HepG2 (cell line): ENCODE measurements around the gene CRKL. TPM values are rescaled to one million over a fixed set of nuclear protein-coding genes. Genes with fewer than 3 reads are reported as not detected.

Experiments
- GZF1 ChIP-seq: sonication (generic); formaldehyde crosslinking; IDR thresholded peaks from 2 replicates; pipeline ENCODE4 v1.5.1; 2020; ENCODE audit warnings: mild to moderate bottlenecking, missing genetic modification reagents
- HHEX ChIP-seq: IDR thresholded peaks from 2 replicates; pipeline ENCODE4 v1.6.1; 2016; ENCODE audit warnings: control low read depth
- HNRNPH1 ChIP-seq: fragments of 200-400 bp; formaldehyde crosslinking; optimal IDR thresholded peaks from 2 replicates; pipeline ENCODE3; 2017; ENCODE audit warnings: mild to moderate bottlenecking, low read depth, low read length
- IKZF4 ChIP-seq: sonication (generic); formaldehyde crosslinking; IDR thresholded peaks from 2 replicates; pipeline ENCODE4 v1.5.1; 2020; ENCODE audit warnings: borderline replicate concordance, mild to moderate bottlenecking, low read depth, missing genetic modification reagents; ENCODE audit errors: not compliant biosample characterization
- IRF1 ChIP-seq: sonication (generic); formaldehyde crosslinking; IDR thresholded peaks from 2 replicates; pipeline ENCODE4 v1.4.0; 2020; ENCODE audit warnings: low read depth, mild to moderate bottlenecking, missing genetic modification reagents
- JUND ChIP-seq: sonication (generic); formaldehyde crosslinking; IDR thresholded peaks from 2 replicates; pipeline ENCODE4 v1.8.0; 2022; ENCODE audit warnings: mild to moderate bottlenecking, missing genetic modification reagents
- KDM5A ChIP-seq: fragments of 200-600 bp; sonication (generic); IDR thresholded peaks from 2 replicates; pipeline ENCODE4 v1.7.0; 2018; ENCODE audit warnings: antibody characterized with exemption, mild to moderate bottlenecking, low read length, borderline replicate concordance
- KDM6A ChIP-seq: IDR thresholded peaks from 2 replicates; pipeline ENCODE4 v1.6.1; 2016; ENCODE audit warnings: low read depth
- KLF13 ChIP-seq: sonication (generic); formaldehyde crosslinking; IDR thresholded peaks from 2 replicates; pipeline ENCODE4 v1.4.0; 2020; ENCODE audit warnings: mild to moderate bottlenecking, missing genetic modification reagents
- MIER2 ChIP-seq: IDR thresholded peaks from 2 replicates; pipeline ENCODE4 v1.6.1; 2016; ENCODE audit warnings: missing biosample characterization, missing genetic modification reagents
- MNT ChIP-seq: fragments of 450-650 bp; IDR thresholded peaks from 2 replicates; pipeline ENCODE4 v1.6.1; 2016
- MYNN ChIP-seq: sonication (generic); formaldehyde crosslinking; IDR thresholded peaks from 2 replicates; pipeline ENCODE4 v1.4.0; 2020; ENCODE audit warnings: mild to moderate bottlenecking, low read depth, missing genetic modification reagents
- NCOA1 ChIP-seq: sonication (generic); formaldehyde crosslinking; IDR thresholded peaks from 2 replicates; pipeline ENCODE4 v1.9.0; 2021; ENCODE audit warnings: missing genetic modification reagents
- NR2F6 ChIP-seq, 2 experiments: IDR thresholded peaks; 2 replicates each; pipeline ENCODE4 v1.6.1; 2016; ENCODE audit warnings: antibody characterized with exemption in 1 of 2, mild to moderate bottlenecking in 1 of 2
- PHF5A ChIP-seq: IDR thresholded peaks from one replicate; pipeline ENCODE4 v1.6.1; 2018; ENCODE audit warnings: low read depth, missing genetic modification reagents; ENCODE audit not compliant: unreplicated experiment
- TBX2 ChIP-seq: sonication (generic); formaldehyde crosslinking; IDR thresholded peaks from 2 replicates; pipeline ENCODE4 v1.5.0; 2020; ENCODE audit warnings: missing genetic modification reagents, mild to moderate bottlenecking, borderline replicate concordance
- TEAD3 ChIP-seq: optimal IDR thresholded peaks from 2 replicates; pipeline ENCODE3; 2016; ENCODE audit warnings: borderline replicate concordance
- THAP11 ChIP-seq: IDR thresholded peaks from 2 replicates; pipeline ENCODE4 v1.6.1; 2016; ENCODE audit warnings: missing biosample characterization, missing genetic modification reagents
- ZNF274 ChIP-seq: sonication (generic); formaldehyde crosslinking; IDR thresholded peaks from 2 replicates; pipeline ENCODE4 v1.5.1; 2020; ENCODE audit warnings: mild to moderate bottlenecking, missing genetic modification reagents
- ZNF296 ChIP-seq: sonication (generic); formaldehyde crosslinking; conservative IDR thresholded peaks from 2 replicates; pipeline ENCODE4 v1.5.0; 2020; ENCODE audit warnings: mild to moderate bottlenecking, missing genetic modification reagents
- ZNF513 ChIP-seq: sonication (generic); formaldehyde crosslinking; conservative IDR thresholded peaks from 2 replicates; pipeline ENCODE4 v1.5.0; 2020; ENCODE audit warnings: missing genetic modification reagents
- ZNF605 ChIP-seq: sonication (generic); formaldehyde crosslinking; IDR thresholded peaks from 2 replicates; pipeline ENCODE4 v1.8.0; 2022; ENCODE audit warnings: mild to moderate bottlenecking, missing genetic modification reagents
- ZNF703 ChIP-seq: sonication (generic); formaldehyde crosslinking; IDR thresholded peaks from 2 replicates; pipeline ENCODE4 v1.5.1; 2020; ENCODE audit warnings: missing genetic modification reagents, mild to moderate bottlenecking, moderate library complexity, borderline replicate concordance
- ZNF781 ChIP-seq: sonication (generic); formaldehyde crosslinking; IDR thresholded peaks from 2 replicates; pipeline ENCODE4 v1.5.1; 2020; ENCODE audit warnings: borderline replicate concordance, mild to moderate bottlenecking, missing genetic modification reagents; ENCODE audit errors: not compliant biosample characterization
- ZNF816 ChIP-seq: sonication (generic); formaldehyde crosslinking; IDR thresholded peaks from 2 replicates; pipeline ENCODE4 v1.8.0; 2022; ENCODE audit warnings: missing genetic modification reagents, mild to moderate bottlenecking, borderline replicate concordance
- ZSCAN31 ChIP-seq: sonication (generic); formaldehyde crosslinking; IDR thresholded peaks from 2 replicates; pipeline ENCODE4 v1.5.0; 2020; ENCODE audit warnings: low read depth, mild to moderate bottlenecking, missing genetic modification reagents
- polyA plus RNA-seq, 8 experiments: library from polyadenylated mRNA; depleted of rRNA in 3 of 8; stranded (reverse) in 7 of 8; unstranded in 1 of 8; fragments of >200 nt; fragmentation: Illumina TruSeq in 4 of 8; extraction: Trizol in 4 of 8; gene quantifications; 2 replicates each; pipeline versions ENCODE4 v1.2.1 to v1.2.3, GENCODE V29; 2011 to 2016; ENCODE audit warnings: low read depth in 4 of 8, missing spikeins in 1 of 8, mixed read lengths in 1 of 8; ENCODE audit not compliant: insufficient read depth in 1 of 8
- total RNA-seq, 5 experiments: library from RNA; depleted of rRNA; stranded (reverse); fragments of >200 nt; fragmentation: Illumina TruSeq; extraction: Trizol; gene quantifications; 2 replicates each; pipeline ENCODE4 v1.2.3, GENCODE V29; 2016; ENCODE audit warnings: low read depth in 1 of 5
- TF ChIP-seq, protein P1 (sequence below): sonication (generic); formaldehyde crosslinking; IDR thresholded peaks from 2 replicates; pipeline ENCODE4 v1.5.0; 2020; ENCODE audit warnings: mild to moderate bottlenecking, missing genetic modification reagents

The CRKL gene
- total and polyA plus RNA-seq, 2 of the 13 experiments (the other 11 are each of a cell fraction or from before 2014, with no cell fraction given) = 37.4 to 60.6 TPM

DNA sequence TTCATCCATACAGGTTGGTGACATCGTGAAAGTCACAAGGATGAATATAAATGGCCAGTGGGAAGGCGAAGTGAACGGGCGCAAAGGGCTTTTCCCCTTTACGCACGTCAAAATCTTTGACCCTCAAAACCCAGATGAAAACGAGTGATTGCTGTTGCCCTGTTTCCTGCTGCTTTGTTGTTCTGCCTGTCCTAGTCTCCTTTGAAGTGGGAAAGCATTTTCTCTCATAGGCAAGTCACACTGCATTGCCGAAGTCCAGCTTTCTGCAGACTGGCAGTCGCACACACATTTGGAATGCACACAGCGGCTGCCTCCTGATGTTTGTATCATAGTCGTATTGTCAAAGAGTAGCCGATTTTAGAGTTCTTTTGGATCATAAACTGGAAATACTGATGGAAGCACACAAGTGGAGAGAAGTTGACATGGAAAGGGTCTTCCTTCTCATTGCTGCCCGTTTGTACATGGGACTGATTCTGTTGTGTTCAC is 32.5 kb downstream of the CRKL start (continued):
- TF ChIP-seq MNT (no peak), HNRNPH1 (no peak), KDM6A (no peak), ZNF274 (CRISPR knock-in tag) (no peak), HHEX (CRISPR knock-in tag) (no peak), ZNF781 (CRISPR knock-in tag) (no peak), ZSCAN31 (CRISPR knock-in tag) (peak; percentile 35; the same call in 1 of the 2 replicates), ZNF816 (CRISPR knock-in tag) (no peak), GZF1 (CRISPR knock-in tag) (no peak), ZNF296 (CRISPR knock-in tag) (no peak), ZNF703 (CRISPR knock-in tag) (no peak), TEAD3 (CRISPR knock-in tag) (peak; percentile 87), MIER2 (CRISPR knock-in tag) (0 out of 2 replicates have a peak, but pooled peaks have one; percentile 16), TBX2 (CRISPR knock-in tag) (peak; percentile 75), NR2F6 (IDR thresholded peaks at IDR 0.05) (no peak), NR2F6 (CRISPR knock-in tag; IDR thresholded peaks at IDR 0.05) (peak; percentile 69), KDM5A (no peak; the same call in 1 of the 2 replicates), PHF5A (peak; percentile 59), MYNN (CRISPR knock-in tag) (no peak), IRF1 (no peak), NCOA1 (CRISPR knock-in tag) (no peak), KLF13 (no peak), THAP11 (CRISPR knock-in tag) (peak; percentile 48), IKZF4 (CRISPR knock-in tag) (no peak), JUND (CRISPR knock-in tag) (no peak), ZNF605 (CRISPR knock-in tag) (peak; percentile 58; the same call in 1 of the 2 replicates), ZNF513 (no peak)
- TF ChIP-seq, protein P1, sequence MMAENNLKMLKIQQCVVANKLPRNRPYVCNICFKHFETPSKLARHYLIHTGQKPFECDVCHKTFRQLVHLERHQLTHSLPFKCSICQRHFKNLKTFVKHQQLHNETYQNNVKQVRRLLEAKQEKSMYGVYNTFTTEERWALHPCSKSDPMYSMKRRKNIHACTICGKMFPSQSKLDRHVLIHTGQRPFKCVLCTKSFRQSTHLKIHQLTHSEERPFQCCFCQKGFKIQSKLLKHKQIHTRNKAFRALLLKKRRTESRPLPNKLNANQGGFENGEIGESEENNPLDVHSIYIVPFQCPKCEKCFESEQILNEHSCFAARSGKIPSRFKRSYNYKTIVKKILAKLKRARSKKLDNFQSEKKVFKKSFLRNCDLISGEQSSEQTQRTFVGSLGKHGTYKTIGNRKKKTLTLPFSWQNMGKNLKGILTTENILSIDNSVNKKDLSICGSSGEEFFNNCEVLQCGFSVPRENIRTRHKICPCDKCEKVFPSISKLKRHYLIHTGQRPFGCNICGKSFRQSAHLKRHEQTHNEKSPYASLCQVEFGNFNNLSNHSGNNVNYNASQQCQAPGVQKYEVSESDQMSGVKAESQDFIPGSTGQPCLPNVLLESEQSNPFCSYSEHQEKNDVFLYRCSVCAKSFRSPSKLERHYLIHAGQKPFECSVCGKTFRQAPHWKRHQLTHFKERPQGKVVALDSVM = no peak
